HepG2 (cell line): ENCODE results near the gene SLC6A9. TPM values are rescaled to one million over a fixed set of nuclear protein-coding genes. Genes with fewer than 3 reads are reported as not detected.

Experiments
- BCL6 ChIP-seq: IDR thresholded peaks from 2 replicates; pipeline ENCODE4 v1.6.1; 2016; ENCODE audit warnings: missing genetic modification reagents, missing compliant biosample characterization
- DZIP1 ChIP-seq: sonication (generic); formaldehyde crosslinking; IDR thresholded peaks from 2 replicates; pipeline ENCODE4 v1.5.0; 2020; ENCODE audit warnings: mild to moderate bottlenecking, missing genetic modification reagents
- E2F1 ChIP-seq: sonication (generic); formaldehyde crosslinking; IDR thresholded peaks from 2 replicates; pipeline ENCODE4 v1.5.0; 2020; ENCODE audit warnings: missing genetic modification reagents
- HOXA3 ChIP-seq: sonication (generic); formaldehyde crosslinking; IDR thresholded peaks from 2 replicates; pipeline ENCODE4 v1.5.0; 2020; ENCODE audit warnings: missing genetic modification reagents
- HOXD1 ChIP-seq: sonication (generic); formaldehyde crosslinking; IDR thresholded peaks from 2 replicates; pipeline ENCODE4 v1.5.0; 2020; ENCODE audit warnings: missing genetic modification reagents
- NKX3-1 ChIP-seq: sonication (generic); formaldehyde crosslinking; IDR thresholded peaks from 2 replicates; pipeline ENCODE4 v1.5.0; 2020; ENCODE audit warnings: missing genetic modification reagents
- PAXIP1 ChIP-seq: sonication (generic); formaldehyde crosslinking; conservative IDR thresholded peaks from 2 replicates; pipeline ENCODE4 v1.4.0; 2020; ENCODE audit warnings: mild to moderate bottlenecking, missing genetic modification reagents, moderate library complexity
- PPARG ChIP-seq: conservative IDR thresholded peaks from 2 replicates; pipeline ENCODE4 v1.6.1; 2016; ENCODE audit warnings: missing biosample characterization, missing genetic modification reagents
- RARG ChIP-seq: sonication (generic); formaldehyde crosslinking; IDR thresholded peaks from 2 replicates; pipeline ENCODE4 v1.4.0; 2020; ENCODE audit warnings: low read depth, mild to moderate bottlenecking, missing genetic modification reagents
- RFX3 ChIP-seq: IDR thresholded peaks from 2 replicates; pipeline ENCODE4 v1.6.1; 2016; ENCODE audit warnings: missing biosample characterization, missing genetic modification reagents
- RXRA ChIP-seq: sonication (generic); formaldehyde crosslinking; IDR thresholded peaks from 2 replicates; pipeline ENCODE4 v1.5.1; 2020; ENCODE audit warnings: missing genetic modification reagents
- SKI ChIP-seq: fragments of 450-650 bp; IDR thresholded peaks from one replicate; pipeline ENCODE4 v1.6.1; 2018; ENCODE audit warnings: mild to moderate bottlenecking; ENCODE audit not compliant: partially characterized antibody
- TCF12 ChIP-seq, 2 experiments: fragments of 450-650 bp in 1 of 2; sonication (generic) in 1 of 2; formaldehyde crosslinking in 1 of 2; IDR thresholded peaks; 2 replicates each; pipeline versions ENCODE4 v1.6.1 to v1.8.0; 2017 to 2022; ENCODE audit warnings: antibody characterized with exemption in 1 of 2, mild to moderate bottlenecking in 1 of 2, missing genetic modification reagents in 1 of 2, moderate library complexity in 1 of 2
- ZNF124 ChIP-seq: sonication (generic); formaldehyde crosslinking; IDR thresholded peaks from 2 replicates; pipeline ENCODE4 v1.4.0; 2020; ENCODE audit warnings: missing genetic modification reagents
- ZNF136 ChIP-seq: sonication (generic); formaldehyde crosslinking; IDR thresholded peaks from 2 replicates; pipeline ENCODE4 v1.8.1; 2022; ENCODE audit warnings: low read depth, mild to moderate bottlenecking, moderate library complexity, missing genetic modification reagents
- ZNF230 ChIP-seq: sonication (generic); formaldehyde crosslinking; IDR thresholded peaks from 2 replicates; pipeline ENCODE4 v1.4.0; 2020; ENCODE audit warnings: mild to moderate bottlenecking, missing genetic modification reagents
- ZNF746 ChIP-seq: sonication (generic); formaldehyde crosslinking; IDR thresholded peaks from 2 replicates; pipeline ENCODE4 v1.8.0; 2022; ENCODE audit warnings: mild to moderate bottlenecking, missing genetic modification reagents
- ZSCAN25 ChIP-seq: sonication (generic); formaldehyde crosslinking; IDR thresholded peaks from 2 replicates; pipeline ENCODE4 v1.8.0; 2022; ENCODE audit warnings: mild to moderate bottlenecking, missing genetic modification reagents
- polyA plus RNA-seq, 8 experiments: library from polyadenylated mRNA; depleted of rRNA in 3 of 8; stranded (reverse) in 7 of 8; unstranded in 1 of 8; fragments of >200 nt; fragmentation: Illumina TruSeq in 4 of 8; extraction: Trizol in 4 of 8; gene quantifications; 2 replicates each; pipeline versions ENCODE4 v1.2.1 to v1.2.3, GENCODE V29; 2011 to 2016; ENCODE audit warnings: low read depth in 4 of 8, missing spikeins in 1 of 8, mixed read lengths in 1 of 8; ENCODE audit not compliant: insufficient read depth in 1 of 8
- total RNA-seq, 5 experiments: library from RNA; depleted of rRNA; stranded (reverse); fragments of >200 nt; fragmentation: Illumina TruSeq; extraction: Trizol; gene quantifications; 2 replicates each; pipeline ENCODE4 v1.2.3, GENCODE V29; 2016; ENCODE audit warnings: low read depth in 1 of 5

The SLC6A9 gene
- total and polyA plus RNA-seq, 2 of the 13 experiments (the other 11 are each of a cell fraction or from before 2014, with no cell fraction given), result 8.5 to 9.9 TPM

- TF ChIP-seq HOXA3 (peak; percentile 30; the same call in 1 of the 2 replicates), E2F1 (CRISPR knock-in tag) (0 out of 2 replicates have a peak, but pooled peaks have one; percentile 24), PPARG (0 out of 2 replicates have a peak, but pooled peaks have one; percentile 36), BCL6 (CRISPR knock-in tag) (peak; percentile 9; the same call in 1 of the 2 replicates), ZNF230 (0 out of 2 replicates have a peak, but pooled peaks have one; percentile 60), RXRA (CRISPR knock-in tag) (no peak), ZSCAN25 (0 out of 2 replicates have a peak, but pooled peaks have one; percentile 3), DZIP1 (CRISPR knock-in tag) (0 out of 2 replicates have a peak, but pooled peaks have one; percentile 59), ZNF124 (CRISPR knock-in tag) (no peak), RARG (CRISPR knock-in tag) (no peak), NKX3-1 (CRISPR knock-in tag) (no peak), RFX3 (CRISPR knock-in tag) (no peak), TCF12 (IDR thresholded peaks at IDR 0.05) (no peak), TCF12 (CRISPR knock-in tag; IDR thresholded peaks at IDR 0.05) (no peak), ZNF136 (CRISPR knock-in tag) (no peak), PAXIP1 (CRISPR knock-in tag) (peak; percentile 64), ZNF746 (peak; percentile 28; the same call in 1 of the 2 replicates), SKI (peak; percentile 13), HOXD1 (peak; percentile 30; the same call in 1 of the 2 replicates)
Observed at GRCh38 chr1:43978551-43979260, 52.6 kb downstream of the SLC6A9 start, which contains the start of gene B4GALT2 (continued).
